HCT116 (cell line): ENCODE data around the gene FOXK1. TPM values are rescaled to one million over a fixed set of nuclear protein-coding genes. Genes with fewer than 3 reads are reported as not detected.

Experiments
- ATAC-seq: fragments of 200-7000 bp; cut with Tn5 transposase; 2 replicates; pipeline ENCODE4 v1.9.1; 2020; ENCODE audit warnings: mild to moderate bottlenecking, moderate library complexity
- BruUV-seq: library from RNA; stranded (reverse); fragments of 400-500 nt; replicated peaks from 2 replicates; lab custom pipeline; 2021; lab: Mats Ljungman, UMichigan
- CTCF ChIA-PET: fragments of 300-600 bp; sonication (Branson Sonifier 250); formaldehyde crosslinking; loops from one replicate; lab custom pipeline; 2021; ENCODE audit warnings: antibody characterized with exemption; lab: Charles Lee
- POLR2A ChIA-PET: fragments of 300-600, 350-600 bp; sonication (Branson Sonifier 250); formaldehyde crosslinking; loops from one replicate; lab custom pipeline; 2021; ENCODE audit warnings: antibody characterized with exemption; lab: Charles Lee
- RAD21 ChIA-PET, 2 experiments: fragments of 300-600 bp; sonication (Branson Sonifier 250); formaldehyde crosslinking; loops; one replicate each; lab custom pipeline; 2023; ENCODE audit warnings: low total read pairs in 2 of 2; ENCODE audit not compliant: uncharacterized antibody in 2 of 2, unreplicated experiment in 2 of 2, low non-redundant PET in 1 of 2; lab: Charles Lee
- DNase-seq: peaks from one replicate; pipeline ENCODE4 v3.0.0-alpha.2; 2010; ENCODE audit warnings: low read depth, low spot score
- H2AFZ ChIP-seq: fragments of 200-600 bp; shearing (Covaris generic), sonication (generic); 2 replicates; pipeline ENCODE4 v1.6.1; 2017; ENCODE audit warnings: low read depth, mixed run types, mixed read lengths, antibody characterized with exemption, low read length; ENCODE audit not compliant: poor library complexity, severe bottlenecking
- H3K27ac ChIP-seq: 2 replicates; pipeline ENCODE4 v1.5.1; 2012; ENCODE audit warnings: low read depth, low read length
- H3K27me3 ChIP-seq: fragments of 200-600 bp; sonication (generic); 2 replicates; pipeline ENCODE4 v1.6.1; 2016; ENCODE audit warnings: mixed run types, low read length, mixed read lengths; ENCODE audit not compliant: insufficient read depth
- H3K36me3 ChIP-seq, 2 experiments: fragments of 200-500 bp in 1 of 2; fragments of 200-600 bp in 1 of 2; sonication (Bioruptor generic) in 1 of 2; sonication (generic) in 1 of 2; 2 replicates each; pipeline versions ENCODE4 v1.5.1 to v1.6.1; 2014 to 2016; ENCODE audit warnings: low read length in 2 of 2, inconsistent platforms in 1 of 2, mixed read lengths in 1 of 2, mixed run types in 1 of 2; ENCODE audit not compliant: insufficient read depth in 2 of 2, control insufficient read depth in 1 of 2
- H3K4me1 ChIP-seq, 2 experiments: fragments of 200-600 bp in 1 of 2; sonication (generic) in 1 of 2; 2 replicates each; pipeline versions ENCODE4 v1.5.1 to v1.6.1; 2012 to 2017; ENCODE audit warnings: low read length in 2 of 2, inconsistent platforms in 1 of 2, mild to moderate bottlenecking in 1 of 2, mixed read lengths in 1 of 2, mixed run types in 1 of 2, moderate library complexity in 1 of 2; ENCODE audit not compliant: insufficient read depth in 2 of 2, control insufficient read depth in 1 of 2
- H3K4me2 ChIP-seq: fragments of 200-600 bp; sonication (generic); 2 replicates; pipeline ENCODE4 v1.6.1; 2017; ENCODE audit warnings: mixed run types, low read length, mixed read lengths
- H3K4me3 ChIP-seq, 2 experiments: fragments of 200-600 bp in 1 of 2; sonication (generic) in 1 of 2; replicated peaks in 1 of 2; 2 replicates each; pipeline ENCODE4 v1.5.1; 2011 to 2016; ENCODE audit warnings: low read length in 2 of 2, control low read depth in 1 of 2, low read depth in 1 of 2, mild to moderate bottlenecking in 1 of 2, mixed read lengths in 1 of 2, mixed run types in 1 of 2
- H3K79me2 ChIP-seq: fragments of 200-600 bp; sonication (generic); 2 replicates; pipeline ENCODE4 v1.6.1; 2017; ENCODE audit warnings: mild to moderate bottlenecking, mixed run types, low read length, moderate library complexity, mixed read lengths; ENCODE audit not compliant: insufficient read depth
- H3K9ac ChIP-seq: fragments of 200-600 bp; sonication (generic); 2 replicates; pipeline ENCODE4 v1.6.1; 2016; ENCODE audit warnings: low read length, mixed read lengths
- H3K9me2 ChIP-seq: fragments of 200-600 bp; sonication (generic), shearing (Covaris generic); 2 replicates; pipeline ENCODE4 v1.6.1; 2017; ENCODE audit warnings: mixed run types, mild to moderate bottlenecking, moderate library complexity; ENCODE audit not compliant: insufficient read depth
- H3K9me3 ChIP-seq, 2 experiments: fragments of 200-500 bp in 1 of 2; fragments of 200-600 bp in 1 of 2; sonication (Bioruptor generic) in 1 of 2; sonication (generic) in 1 of 2; 2 replicates each; pipeline ENCODE4 v1.6.1; 2014 to 2017; ENCODE audit warnings: low read length in 2 of 2, mixed read lengths in 2 of 2, inconsistent platforms in 1 of 2, low read depth in 1 of 2, mild to moderate bottlenecking in 1 of 2, mixed run types in 1 of 2, moderate library complexity in 1 of 2; ENCODE audit not compliant: control insufficient read depth in 1 of 2, insufficient read depth in 1 of 2
- H4K20me1 ChIP-seq: fragments of 200-600 bp; sonication (generic), shearing (Covaris generic); 2 replicates; pipeline ENCODE4 v1.6.1; 2017; ENCODE audit warnings: mixed run types, mild to moderate bottlenecking, moderate library complexity; ENCODE audit not compliant: insufficient read depth
- CBX3 ChIP-seq: IDR thresholded peaks from 2 replicates; pipeline ENCODE4 v1.6.1; 2012; ENCODE audit warnings: low read depth
- EGR1 ChIP-seq: IDR thresholded peaks from 2 replicates; pipeline ENCODE4 v1.6.1; 2012; ENCODE audit warnings: low read depth
- EZH2 ChIP-seq: fragments of 200-600 bp; sonication (generic); IDR thresholded peaks from 2 replicates; pipeline ENCODE4 v1.6.1; 2017; ENCODE audit warnings: antibody characterized with exemption, mixed run types
- EZH2phosphoT487 ChIP-seq: fragments of 200-600 bp; IDR thresholded peaks from 2 replicates; pipeline ENCODE4 v1.6.1; 2018; ENCODE audit warnings: antibody characterized with exemption, borderline replicate concordance
- FOSL1 ChIP-seq: IDR thresholded peaks from 2 replicates; pipeline ENCODE4 v1.6.1; 2012; ENCODE audit warnings: low read depth
- JUND ChIP-seq: IDR thresholded peaks from 2 replicates; pipeline ENCODE4 v1.6.1; 2012
- MAX ChIP-seq: IDR thresholded peaks from 2 replicates; pipeline ENCODE4 v1.6.1; 2012
- POLR2A ChIP-seq: IDR thresholded peaks from 2 replicates; pipeline ENCODE4 v1.7.0; 2011; ENCODE audit warnings: borderline replicate concordance; ENCODE audit not compliant: insufficient read depth, insufficient read length; ENCODE audit errors: extremely low read depth
- REST ChIP-seq: IDR thresholded peaks from 2 replicates; pipeline ENCODE4 v1.6.1; 2012; ENCODE audit warnings: low read depth
- SIN3A ChIP-seq: IDR thresholded peaks from 2 replicates; pipeline ENCODE4 v1.6.1; 2012; ENCODE audit warnings: low read depth
- SRF ChIP-seq: IDR thresholded peaks from 2 replicates; pipeline ENCODE4 v1.6.1; 2012; ENCODE audit warnings: low read depth
- YY1 ChIP-seq: IDR thresholded peaks from 2 replicates; pipeline ENCODE4 v1.6.1; 2011; ENCODE audit warnings: low read length, low read depth, moderate library complexity, mild to moderate bottlenecking; ENCODE audit not compliant: insufficient replicate concordance; ENCODE audit errors: extremely low read depth
- ZFX ChIP-seq: fragments of 450-650 bp; IDR thresholded peaks from 2 replicates; pipeline ENCODE4 v1.6.1; 2017
- intact Hi-C: fragments of 100-400 bp; cut with micrococcal nuclease; formaldehyde crosslinking; loops from 2 replicates; pipeline ENCODE4 v1.10.0; 2022
- total RNA-seq: library from RNA; stranded (reverse); gene quantifications from one replicate; pipeline ENCODE4 v1.2.1, GENCODE V29; 2021; ENCODE audit not compliant: unreplicated experiment

FOXK1 gene
- total RNA-seq, 1 experiment from 2014 or later = 60.5 TPM

GRCh38 chr7:4745971-4746919 lies 64.2 kb downstream of the FOXK1 start:
- no peak for DNase-seq
- H3K4me1 ChIP-seq = peaks cover 19 to 30% of the 10 kb centered on the region in 2 experiments
- no peak for ATAC-seq
- RAD21 ChIA-PET = no interaction called here
- peaks cover 8 to 14% of the 10 kb centered on the region in 2 experiments; a peak in 2 of 4 replicates for H3K36me3 ChIP-seq
- BruUV-seq = no TSS peak
- intact Hi-C loops = loop anchor here (2.0 kb wide), 2 partner anchors 61 to 105 kb away; no protein-coding TSS in a partner anchor
- H3K9me2 ChIP-seq = no peaks in the 10 kb centered on the region
- peak overlapping the region; percentile 42; the same call in 1 of the 2 replicates for H3K27ac ChIP-seq
- no peak for TF ChIP-seq MAX
- no peak for TF ChIP-seq EZH2
- no peak for TF ChIP-seq FOSL1
- TF ChIP-seq POLR2A = no peak
- no peak for TF ChIP-seq EZH2phosphoT487
- TF ChIP-seq ZFX = no peak
- no peak for TF ChIP-seq YY1
- no peak for TF ChIP-seq SRF
- TF ChIP-seq REST = no peak
- TF ChIP-seq SIN3A = no peak
- no peak for TF ChIP-seq EGR1
- TF ChIP-seq JUND = no peak
- TF ChIP-seq CBX3 = no peak
- peaks cover 81% of the 10 kb centered on the region for H3K79me2 ChIP-seq
- no peak overlapping the region for H2AFZ ChIP-seq
- H4K20me1 ChIP-seq = peaks cover 6% of the 10 kb centered on the region; the same call in 1 of the 2 replicates
- H3K9me3 ChIP-seq = no peaks in the 10 kb centered on the region
- CTCF ChIA-PET = no interaction called here
- no peak overlapping the region for H3K4me3 ChIP-seq
- POLR2A ChIA-PET = no interaction called here
- peak overlapping the region; percentile 33; the same call in 1 of the 2 replicates for H3K9ac ChIP-seq
- no peaks in the 10 kb centered on the region for H3K27me3 ChIP-seq
- peak overlapping the region; percentile 58 for H3K4me2 ChIP-seq
